A549 (cell line): ENCODE data around the gene ADAMTS15. TPM values are rescaled to one million over a fixed set of nuclear protein-coding genes. Genes with fewer than 3 reads are reported as not detected.

Experiments
- ATAC-seq, 2 experiments: fragments of 200-7000 bp in 1 of 2; fragments of >200 bp in 1 of 2; cut with Nextera tagmentation in 1 of 2; cut with Tn5 transposase in 1 of 2; 3 replicates each; pipeline versions ENCODE4 v1.8.0 to v1.9.1; 2018 to 2020; ENCODE audit warnings: mild to moderate bottlenecking in 1 of 2, moderate library complexity in 1 of 2
- CTCF ChIA-PET: fragments of 300-600 bp; sonication (Branson Sonifier 250); formaldehyde crosslinking; extraction: SDS; loops from one replicate; lab custom pipeline; 2021; ENCODE audit warnings: antibody characterized with exemption, inconsistent platforms; lab: Yijun Ruan, JAX
- POLR2A ChIA-PET: fragments of 350-600 bp; formaldehyde crosslinking; extraction: SDS; loops from one replicate; lab custom pipeline; 2021; ENCODE audit warnings: antibody characterized with exemption, inconsistent platforms; lab: Yijun Ruan, JAX
- DNase-seq, 2 experiments: peaks; one replicate each; pipeline versions ENCODE4 v3.0.0 to v3.0.0-alpha.2; 2011 to 2016; ENCODE audit warnings: low read depth in 1 of 2, low spot score in 1 of 2
- FAIRE-seq: peaks from 2 replicates; lab custom pipeline; 2011; peaks lifted over from hg19 to GRCh38; lab: Jason Lieb, UNC
- H3K27ac ChIP-seq, 2 experiments: fragments of >200 bp; sonication (Bioruptor Twin); formaldehyde crosslinking; 3 replicates each; pipeline ENCODE4 v1.5.1; 2016 to 2017
- H3K4me1 ChIP-seq: fragments of >200 bp; sonication (Bioruptor Twin); formaldehyde crosslinking; 3 replicates; pipeline ENCODE4 v1.6.1; 2016
- H3K4me2 ChIP-seq: fragments of >200 bp; sonication (Bioruptor Twin); formaldehyde crosslinking; 3 replicates; pipeline ENCODE4 v1.6.1; 2016
- H3K4me3 ChIP-seq: fragments of >200 bp; sonication (Bioruptor Twin); formaldehyde crosslinking; 3 replicates; pipeline ENCODE4 v1.5.1; 2016
- H3K9me3 ChIP-seq: fragments of >200 bp; sonication (Bioruptor Twin); formaldehyde crosslinking; 3 replicates; pipeline ENCODE4 v1.6.1; 2016
- CEBPB ChIP-seq, 2 experiments: fragments of >200 bp in 1 of 2; sonication (Bioruptor Twin) in 1 of 2; formaldehyde crosslinking in 1 of 2; IDR thresholded peaks; 2 replicates each; pipeline ENCODE4 v1.6.1; 2012 to 2016
- CTCF ChIP-seq: fragments of >200 bp; sonication (Bioruptor Twin); formaldehyde crosslinking; IDR thresholded peaks from 3 replicates; pipeline ENCODE4 v1.5.1; 2016
- FOSB ChIP-seq: fragments of 250-450 bp; sonication (Bioruptor Pico); IDR thresholded peaks from 2 replicates; pipeline ENCODE4 v1.5.0; 2020; ENCODE audit warnings: mild to moderate bottlenecking, moderate library complexity
- FOSL2 ChIP-seq, 2 experiments: fragments of 450-650 bp in 1 of 2; fragments of >200 bp in 1 of 2; sonication (Bioruptor Twin) in 1 of 2; formaldehyde crosslinking; IDR thresholded peaks; 2 replicates each; pipeline versions ENCODE4 v1.5.0 to v1.6.1; 2016 to 2020; ENCODE audit warnings: mild to moderate bottlenecking in 1 of 2, moderate library complexity in 1 of 2
- FOXS1 ChIP-seq: fragments of 250-450 bp; sonication (Bioruptor Pico); IDR thresholded peaks from 2 replicates; pipeline ENCODE4 v1.5.0; 2020; ENCODE audit warnings: mild to moderate bottlenecking, moderate library complexity
- HEYL ChIP-seq: fragments of 250-450 bp; sonication (Bioruptor Pico); IDR thresholded peaks from 2 replicates; pipeline ENCODE4 v1.8.0; 2021; ENCODE audit warnings: mild to moderate bottlenecking, moderate library complexity
- HMGXB4 ChIP-seq: fragments of 250-450 bp; sonication (Bioruptor Pico); IDR thresholded peaks from 2 replicates; pipeline ENCODE4 v1.5.0; 2021; ENCODE audit warnings: mild to moderate bottlenecking, moderate library complexity, borderline replicate concordance
- JUNB ChIP-seq: fragments of >200 bp; sonication (Bioruptor Twin); formaldehyde crosslinking; IDR thresholded peaks from 2 replicates; pipeline ENCODE4 v1.6.1; 2016
- KDM1A ChIP-seq: fragments of 200-600 bp; sonication (generic); IDR thresholded peaks from 2 replicates; pipeline ENCODE4 v1.6.1; 2016; ENCODE audit warnings: low read depth, mild to moderate bottlenecking
- MAX ChIP-seq: IDR thresholded peaks from 2 replicates; pipeline ENCODE4 v1.6.1; 2012
- NPAS2 ChIP-seq: fragments of 250-450 bp; sonication (Bioruptor Pico); IDR thresholded peaks from 2 replicates; pipeline ENCODE4 v1.8.0; 2022; ENCODE audit warnings: mild to moderate bottlenecking, moderate library complexity, borderline replicate concordance
- PHF8 ChIP-seq: fragments of 200-600 bp; sonication (generic); IDR thresholded peaks from 2 replicates; pipeline ENCODE4 v1.6.1; 2016; ENCODE audit warnings: low read depth, mild to moderate bottlenecking, antibody characterized with exemption, moderate library complexity, borderline replicate concordance
- POLR2A ChIP-seq: IDR thresholded peaks from 2 replicates; pipeline ENCODE4 v1.6.1; 2012; ENCODE audit warnings: mild to moderate bottlenecking, low read length
- RARB ChIP-seq: fragments of 250-450 bp; sonication (Bioruptor Pico); IDR thresholded peaks from 2 replicates; pipeline ENCODE4 v1.8.0; 2021; ENCODE audit warnings: mild to moderate bottlenecking, moderate library complexity
- RFX5 ChIP-seq: fragments of 450-650 bp; IDR thresholded peaks from 2 replicates; pipeline ENCODE4 v1.7.1; 2014; ENCODE audit warnings: antibody characterized with exemption, mild to moderate bottlenecking, moderate library complexity
- RNF2 ChIP-seq: fragments of 200-600 bp; sonication (generic); IDR thresholded peaks from 2 replicates; pipeline ENCODE4 v1.6.1; 2016; ENCODE audit warnings: low read depth, mild to moderate bottlenecking, antibody characterized with exemption, moderate library complexity, borderline replicate concordance
- SMC3 ChIP-seq: fragments of >200 bp; sonication (Bioruptor Twin); formaldehyde crosslinking; IDR thresholded peaks from 3 replicates; pipeline ENCODE4 v1.6.1; 2018; ENCODE audit warnings: inconsistent platforms
- ZC3H11A ChIP-seq: fragments of 450-650 bp; IDR thresholded peaks from 2 replicates; pipeline ENCODE4 v1.6.1; 2014; ENCODE audit warnings: antibody characterized with exemption, mild to moderate bottlenecking
- WGBS: methylation state at CpG from one replicate; pipeline ENCODE4 v1.1.6; 2017; ENCODE audit errors: missing lambda C conversion rate; 5-methylcytosine and 5-hydroxymethylcytosine counted together
- polyA plus RNA-seq, 4 experiments: library from polyadenylated mRNA; depleted of rRNA in 3 of 4; stranded (reverse); fragments of >200 nt; fragmentation: RNase III in 1 of 4; extraction: RNeasy Plus Mini Kit Qiagen cat#74134 plus additional on column Dnase treatment in 1 of 4; gene quantifications; 2 replicates in 3 of 4; 3 replicates in 1 of 4; pipeline ENCODE4 v1.2.3, GENCODE V29; 2011 to 2017

The ADAMTS15 gene
- polyA plus RNA-seq, 2 of the 4 experiments (the other 2 are of a cell fraction): 2.2 to 4.0 TPM

GRCh38 chr11:130476922-130477491, 28.6 kb downstream of the ADAMTS15 start:
- Histone ChIP-seq H3K4me2 (peak overlapping the region; percentile 72; the same call in 2 of the 3 replicates), H3K27ac (peak overlapping the region; percentile 77 to 85), H3K9me3 (no peaks in the 10 kb centered on the region)
- CTCF ChIA-PET: interaction anchor here (1.3 kb wide), 1 partner anchor 385 kb away, joined by 4 read pairs; no protein-coding TSS in a partner anchor
- no peak for FAIRE-seq
- TF ChIP-seq HMGXB4 (CRISPR knock-in tag) (no peak), ZC3H11A (no peak), FOXS1 (no peak), POLR2A (no peak), JUNB (no peak), RFX5 (no peak), RARB (no peak), PHF8 (no peak), NPAS2 (CRISPR knock-in tag) (no peak), CTCF (no peak)
- TF ChIP-seq, all 56 proteins: peak for 0
- DNase-seq: no peak
- no peak overlapping the region for H3K4me3 ChIP-seq
- WGBS: 92% methylated on average over 16 of the region's 16 CpGs
- peaks cover 24% of the 10 kb centered on the region for H3K4me1 ChIP-seq
- no peak for ATAC-seq
- POLR2A ChIA-PET: no interaction called here

GRCh38 chr11:130477586-130478203, 29.2 kb downstream of the ADAMTS15 start:
- POLR2A ChIA-PET: no interaction called here
- DNase-seq (no peak), ATAC-seq (peak; percentile 36 to 38; a peak in 3 of 6 replicates)
- Histone ChIP-seq H3K4me3 (no peak overlapping the region), H3K4me1 (peaks cover 24% of the 10 kb centered on the region), H3K4me2 (peak overlapping the region; percentile 72)
- CTCF ChIA-PET: interaction anchor here (1.3 kb wide), 1 partner anchor 384 kb away, joined by 4 read pairs; no protein-coding TSS in a partner anchor
- TF ChIP-seq SMC3 (no peak), KDM1A (no peak), HMGXB4 (CRISPR knock-in tag) (no peak), RNF2 (no peak), FOSB (CRISPR knock-in tag) (no peak)
- TF ChIP-seq, all 56 proteins: peak for 0
- Histone ChIP-seq H3K27ac (peak overlapping the region; percentile 77 to 85), H3K9me3 (no peaks in the 10 kb centered on the region)
- no peak for FAIRE-seq
- WGBS: 55% methylated on average over 6 of the region's 6 CpGs

- peaks cover 24% of the 10 kb centered on the region for H3K4me1 ChIP-seq
- TF ChIP-seq FOSL2 (IDR thresholded peaks at IDR 0.05) (peak; percentile 55), FOSL2 (CRISPR knock-in tag; IDR thresholded peaks at IDR 0.05) (peak; percentile 44), MAX (peak; percentile 32; the same call in 1 of the 2 replicates), PHF8 (no peak), CEBPB (IDR thresholded peaks at IDR 0.05) (peak in 1 of 2 experiments; percentile 28; a peak in 1 of 4 replicates), HEYL (no peak)
- 0% methylated on average over 4 of the region's 10 CpGs for WGBS
- no peak overlapping the region for H3K4me3 ChIP-seq
- H3K9me3 ChIP-seq: no peaks in the 10 kb centered on the region
- FAIRE-seq: no peak
- DNase-seq: peak; percentile 49 to 71
- peak overlapping the region; percentile 72 for H3K4me2 ChIP-seq
- H3K27ac ChIP-seq: peak overlapping the region; percentile 77 to 85
- CTCF ChIA-PET: interaction anchor here (1.3 to 1.4 kb wide), 2 partner anchors 43 to 384 kb away, joined by 4 read pairs; no protein-coding TSS in a partner anchor
- peak; percentile 79 to 84 for ATAC-seq
- POLR2A ChIA-PET: no interaction called here
Measured at GRCh38 chr11:130478204-130478701, 29.8 kb downstream of the ADAMTS15 start.
